ENCODE measurements around the gene COG5. TPM values are rescaled to one million over a fixed set of nuclear protein-coding genes. Genes with fewer than 3 reads are reported as not detected.

COG5 gene
- total and polyA plus RNA-seq, 10 of the 15 experiments (the other 5 are each of a cell fraction or from before 2014, with no cell fraction given), result 5.5 to 27.9 (median 15.6) TPM

DNA sequence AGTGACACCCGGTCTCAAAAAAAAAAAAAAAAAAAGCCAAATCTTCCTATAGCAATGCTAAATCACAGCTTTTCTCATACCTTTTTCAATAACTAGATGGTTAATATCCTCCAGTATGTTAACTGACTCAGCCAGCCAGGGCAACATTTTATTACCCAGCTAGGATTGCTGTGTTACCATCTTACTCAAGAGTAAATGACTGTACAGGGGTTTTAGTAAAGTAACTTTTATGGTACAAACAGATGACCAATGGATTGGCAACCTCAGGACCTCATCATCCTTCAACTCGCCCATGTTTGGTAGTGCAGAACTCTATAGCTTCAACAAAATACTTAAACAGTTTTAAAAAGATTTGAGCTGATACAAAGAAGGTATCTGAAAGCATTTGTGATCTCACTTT is 335.4 kb downstream of the COG5 start (continued):
- TF ChIP-seq, protein P1, sequence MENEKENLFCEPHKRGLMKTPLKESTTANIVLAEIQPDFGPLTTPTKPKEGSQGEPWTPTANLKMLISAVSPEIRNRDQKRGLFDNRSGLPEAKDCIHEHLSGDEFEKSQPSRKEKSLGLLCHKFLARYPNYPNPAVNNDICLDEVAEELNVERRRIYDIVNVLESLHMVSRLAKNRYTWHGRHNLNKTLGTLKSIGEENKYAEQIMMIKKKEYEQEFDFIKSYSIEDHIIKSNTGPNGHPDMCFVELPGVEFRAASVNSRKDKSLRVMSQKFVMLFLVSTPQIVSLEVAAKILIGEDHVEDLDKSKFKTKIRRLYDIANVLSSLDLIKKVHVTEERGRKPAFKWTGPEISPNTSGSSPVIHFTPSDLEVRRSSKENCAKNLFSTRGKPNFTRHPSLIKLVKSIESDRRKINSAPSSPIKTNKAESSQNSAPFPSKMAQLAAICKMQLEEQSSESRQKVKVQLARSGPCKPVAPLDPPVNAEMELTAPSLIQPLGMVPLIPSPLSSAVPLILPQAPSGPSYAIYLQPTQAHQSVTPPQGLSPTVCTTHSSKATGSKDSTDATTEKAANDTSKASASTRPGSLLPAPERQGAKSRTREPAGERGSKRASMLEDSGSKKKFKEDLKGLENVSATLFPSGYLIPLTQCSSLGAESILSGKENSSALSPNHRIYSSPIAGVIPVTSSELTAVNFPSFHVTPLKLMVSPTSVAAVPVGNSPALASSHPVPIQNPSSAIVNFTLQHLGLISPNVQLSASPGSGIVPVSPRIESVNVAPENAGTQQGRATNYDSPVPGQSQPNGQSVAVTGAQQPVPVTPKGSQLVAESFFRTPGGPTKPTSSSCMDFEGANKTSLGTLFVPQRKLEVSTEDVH (IDR thresholded peaks at IDR 0.05; ENCODE audit: low read depth, partially characterized antibody), result no peak
- TF ChIP-seq CREM (IDR thresholded peaks at IDR 0.05; ENCODE audit: low read depth) (no peak), MXI1 (IDR thresholded peaks at IDR 0.05; ENCODE audit: low read depth, low read length) (no peak), SRF (IDR thresholded peaks at IDR 0.05; ENCODE audit: low read depth in 2 of 2, low read length in 2 of 2) (no peak), SUZ12 (IDR thresholded peaks at IDR 0.05; ENCODE audit: unreplicated experiment) (no peak), RB1 (IDR thresholded peaks at IDR 0.05; ENCODE audit: borderline replicate concordance) (no peak), FOXK2 (IDR thresholded peaks at IDR 0.05) (no peak), MEF2B (IDR thresholded peaks at IDR 0.05; ENCODE audit: partially characterized antibody, poor library complexity, severe bottlenecking) (no peak)
- TF ChIP-seq, protein P2, sequence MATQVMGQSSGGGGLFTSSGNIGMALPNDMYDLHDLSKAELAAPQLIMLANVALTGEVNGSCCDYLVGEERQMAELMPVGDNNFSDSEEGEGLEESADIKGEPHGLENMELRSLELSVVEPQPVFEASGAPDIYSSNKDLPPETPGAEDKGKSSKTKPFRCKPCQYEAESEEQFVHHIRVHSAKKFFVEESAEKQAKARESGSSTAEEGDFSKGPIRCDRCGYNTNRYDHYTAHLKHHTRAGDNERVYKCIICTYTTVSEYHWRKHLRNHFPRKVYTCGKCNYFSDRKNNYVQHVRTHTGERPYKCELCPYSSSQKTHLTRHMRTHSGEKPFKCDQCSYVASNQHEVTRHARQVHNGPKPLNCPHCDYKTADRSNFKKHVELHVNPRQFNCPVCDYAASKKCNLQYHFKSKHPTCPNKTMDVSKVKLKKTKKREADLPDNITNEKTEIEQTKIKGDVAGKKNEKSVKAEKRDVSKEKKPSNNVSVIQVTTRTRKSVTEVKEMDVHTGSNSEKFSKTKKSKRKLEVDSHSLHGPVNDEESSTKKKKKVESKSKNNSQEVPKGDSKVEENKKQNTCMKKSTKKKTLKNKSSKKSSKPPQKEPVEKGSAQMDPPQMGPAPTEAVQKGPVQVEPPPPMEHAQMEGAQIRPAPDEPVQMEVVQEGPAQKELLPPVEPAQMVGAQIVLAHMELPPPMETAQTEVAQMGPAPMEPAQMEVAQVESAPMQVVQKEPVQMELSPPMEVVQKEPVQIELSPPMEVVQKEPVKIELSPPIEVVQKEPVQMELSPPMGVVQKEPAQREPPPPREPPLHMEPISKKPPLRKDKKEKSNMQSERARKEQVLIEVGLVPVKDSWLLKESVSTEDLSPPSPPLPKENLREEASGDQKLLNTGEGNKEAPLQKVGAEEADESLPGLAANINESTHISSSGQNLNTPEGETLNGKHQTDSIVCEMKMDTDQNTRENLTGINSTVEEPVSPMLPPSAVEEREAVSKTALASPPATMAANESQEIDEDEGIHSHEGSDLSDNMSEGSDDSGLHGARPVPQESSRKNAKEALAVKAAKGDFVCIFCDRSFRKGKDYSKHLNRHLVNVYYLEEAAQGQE (IDR thresholded peaks at IDR 0.05; ENCODE audit: low read depth, low read length), result no peak
